SKM-1 (cell line): ENCODE data around the gene PCDHGC4.

Experiments
- DNase-seq: peaks from one replicate; lab custom pipeline; 2025; ENCODE audit not compliant: unreplicated experiment; lab: John Stamatoyannopoulos, UW

Gene PCDHGC4

DNA sequence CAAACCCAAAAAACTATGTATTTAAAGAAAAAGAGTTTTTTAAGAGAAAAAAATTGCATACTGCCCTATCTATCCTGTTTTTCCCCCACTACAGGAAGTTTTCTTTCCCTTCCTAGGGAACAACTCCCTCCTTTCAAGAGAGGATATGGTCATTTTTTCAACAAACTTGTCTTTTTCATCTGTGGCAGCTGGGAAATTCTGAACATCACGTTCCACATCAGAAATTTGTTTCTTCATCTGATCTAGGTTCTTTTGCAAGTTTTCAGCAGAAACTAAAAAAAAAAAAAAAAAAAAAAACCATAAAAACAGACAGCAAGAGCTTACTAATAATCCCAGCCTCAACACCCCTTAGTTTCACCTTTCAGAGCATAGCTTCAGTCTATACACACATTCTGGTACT lies 42.6 kb downstream of the PCDHGC4 start:
- DNase-seq: no peak

DNA sequence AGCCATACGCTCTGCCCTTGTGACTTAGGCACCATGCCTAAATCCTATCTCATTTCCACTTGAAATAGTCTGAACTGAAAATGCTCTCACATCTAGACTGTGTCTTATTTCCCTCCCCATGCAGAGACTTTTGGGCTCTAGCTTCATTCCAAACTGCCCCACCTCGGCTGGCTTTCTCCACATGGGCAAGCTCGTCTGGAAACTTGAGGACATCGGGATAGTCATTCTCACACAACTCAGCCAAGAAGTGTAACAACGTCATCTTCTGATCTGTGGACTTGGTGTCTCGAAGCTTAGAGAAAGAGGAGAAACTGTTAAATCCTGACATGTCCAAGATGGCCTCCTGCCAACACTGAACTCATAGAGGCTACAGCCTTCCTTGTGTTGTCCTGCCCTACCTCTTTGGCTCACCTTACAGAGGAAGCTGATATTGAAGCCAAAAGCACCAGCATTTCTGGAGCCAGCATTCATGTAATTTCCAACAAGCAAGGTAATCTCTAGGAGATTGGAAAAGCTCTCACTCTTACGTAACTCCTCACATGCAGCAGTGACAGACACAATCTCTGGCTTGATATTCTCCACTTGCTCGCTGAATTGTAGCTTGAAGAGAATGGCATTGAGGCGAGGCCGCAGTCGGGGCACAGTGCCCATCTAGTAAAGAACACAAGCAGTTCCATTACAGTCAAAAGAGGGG lies 43.6 kb downstream of the PCDHGC4 start:
- DNase-seq: no peak

DNA sequence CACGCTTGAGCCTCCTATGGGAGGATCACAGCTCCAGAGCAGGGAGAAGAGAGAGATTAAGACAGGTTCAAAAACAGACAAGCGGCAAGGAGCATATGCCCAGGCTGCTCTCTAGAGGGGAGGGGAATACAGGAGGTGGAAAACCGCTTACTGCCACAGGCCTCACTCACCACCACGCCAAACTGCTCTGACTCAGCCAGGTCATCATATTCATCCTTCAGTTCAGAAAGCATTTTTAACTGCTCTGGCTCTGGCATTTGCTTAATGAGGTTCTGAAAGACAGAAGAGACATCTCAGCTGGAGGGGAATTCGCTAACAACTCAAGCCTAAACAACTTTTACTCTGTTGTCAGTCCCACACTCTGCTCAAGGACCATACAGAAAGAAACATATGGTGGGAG lies 44.2 kb downstream of the PCDHGC4 start:
- no peak for DNase-seq

DNA sequence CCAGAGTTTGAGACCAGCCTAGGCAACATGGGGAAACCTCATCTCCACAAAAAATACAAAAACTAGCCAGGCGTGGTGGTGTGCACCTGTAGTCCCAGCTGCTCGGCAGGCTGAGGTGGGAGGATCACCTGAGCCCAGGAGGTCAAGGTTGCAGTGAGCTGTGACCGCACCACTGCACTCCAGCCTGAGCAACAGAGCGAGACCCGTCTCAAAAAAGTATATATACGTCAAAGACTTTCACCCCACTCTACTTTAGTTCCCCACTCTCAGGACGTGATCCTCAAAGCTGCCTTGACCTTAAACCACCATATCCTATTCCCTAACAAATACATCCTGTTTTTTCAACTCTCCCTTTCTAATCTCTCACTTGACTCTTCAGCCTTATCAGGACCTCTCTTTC lies 45.0 kb downstream of the PCDHGC4 start:
- no peak for DNase-seq

DNA sequence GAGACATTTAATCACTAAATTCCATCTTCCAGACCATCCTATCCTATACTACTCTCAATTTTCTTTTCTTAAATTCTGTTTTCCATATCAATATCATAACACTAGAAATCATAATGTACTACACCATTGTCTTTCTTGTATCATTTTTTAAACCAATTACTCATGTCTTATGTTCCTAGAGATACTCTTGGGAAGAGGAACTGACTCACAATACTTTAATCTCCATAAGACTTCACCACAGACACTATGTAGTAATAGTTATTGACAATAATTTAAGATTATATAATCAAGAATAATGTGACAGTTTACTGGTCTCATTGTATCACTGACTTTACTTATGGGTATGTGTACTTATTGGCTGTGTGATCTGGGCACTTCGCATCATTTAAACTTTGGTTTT lies 47.9 kb downstream of the PCDHGC4 start:
- DNase-seq: no peak

DNA sequence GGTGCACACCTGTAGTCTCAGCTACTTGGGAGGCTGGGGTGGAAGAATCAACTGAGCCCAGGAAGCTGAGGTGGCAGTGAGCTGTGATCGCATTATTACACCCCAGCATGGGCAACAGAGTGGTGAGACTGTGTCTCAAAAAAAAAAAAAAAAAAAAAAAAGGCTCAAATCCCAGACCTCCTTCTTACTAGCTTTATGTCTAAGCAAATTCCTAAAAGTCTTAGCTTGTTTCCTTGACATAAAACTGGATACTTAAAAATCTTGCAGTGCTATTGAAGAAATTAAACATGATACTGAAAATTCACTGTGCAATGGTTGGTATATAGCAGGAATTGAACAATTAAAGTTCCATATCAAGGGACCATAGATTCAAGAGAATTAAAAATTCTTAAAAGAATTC lies 49.1 kb downstream of the PCDHGC4 start:
- no peak for DNase-seq

DNA sequence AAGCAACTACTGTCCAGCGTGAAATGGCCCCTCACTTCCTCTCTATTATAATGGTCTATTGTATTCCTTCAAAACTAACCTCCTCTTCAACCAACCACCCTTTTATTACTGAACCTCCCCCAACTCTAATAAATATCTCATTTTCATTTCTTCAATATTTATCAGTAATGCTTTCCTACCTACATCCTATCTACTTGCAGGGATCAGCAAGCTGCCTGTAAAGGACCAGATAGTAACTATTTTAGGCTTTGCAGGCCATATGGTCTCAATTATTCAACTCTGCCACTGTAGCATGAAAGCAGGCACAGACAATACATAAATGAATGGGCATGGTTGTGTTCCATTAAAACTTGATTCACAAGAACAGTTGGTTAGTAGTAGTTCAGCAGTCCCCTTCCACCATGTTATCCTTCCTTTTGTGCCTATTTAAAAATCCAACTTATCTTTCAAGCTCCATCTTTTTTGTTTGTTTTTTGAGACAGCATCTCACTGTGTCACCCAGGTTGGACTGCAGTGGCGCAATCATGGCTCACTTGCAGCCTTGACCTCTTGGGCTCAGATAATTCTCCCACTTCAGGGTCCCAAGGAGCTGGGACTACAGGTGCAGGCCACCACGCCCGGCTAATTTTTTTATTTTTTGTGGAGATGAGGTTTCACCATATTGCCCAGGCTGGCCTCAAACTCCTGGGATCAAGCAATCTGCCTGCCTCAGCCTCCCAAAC lies 49.8 kb downstream of the PCDHGC4 start:
- DNase-seq: no peak
